ENCODE measurements around the gene KCMF1.

Gene KCMF1

DNA sequence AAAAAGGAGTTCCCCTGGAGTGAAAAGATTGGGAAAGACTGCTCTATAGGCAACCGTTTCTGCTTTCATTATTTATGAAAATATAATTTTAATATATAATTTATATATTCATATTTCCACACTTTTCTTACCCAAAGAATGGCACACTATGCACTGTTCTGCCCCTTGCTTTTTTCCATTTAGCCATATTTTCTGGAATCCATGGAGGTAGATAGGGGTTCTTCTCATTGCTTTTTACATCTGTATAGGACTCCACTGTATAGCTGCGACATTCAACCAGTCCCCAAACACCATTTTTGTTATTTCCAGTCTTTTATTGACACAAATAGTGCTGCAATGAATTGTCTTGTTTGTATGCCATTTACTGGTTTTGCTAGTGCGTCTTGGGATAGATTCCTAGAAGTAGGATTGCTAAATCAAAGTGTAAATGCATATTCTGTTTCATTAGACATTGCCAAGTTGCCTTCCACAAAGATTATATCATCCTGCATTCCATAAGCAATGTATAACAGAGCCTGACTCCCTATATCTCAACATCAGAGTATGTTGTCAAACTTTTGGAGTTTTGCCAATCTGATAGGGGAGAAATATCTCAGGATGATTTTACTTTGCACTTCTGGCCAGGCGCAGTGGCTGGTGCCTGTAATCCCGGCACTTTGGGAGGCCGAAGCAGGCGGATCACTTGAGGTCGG is 135.7 kb downstream of the KCMF1 start:
- no peaks in the 10 kb centered on the region; the same call in 1 of the 2 replicates for H3K27me3 ChIP-seq (ENCODE audit: control insufficient read depth, low read length)
- H4K20me1 ChIP-seq (ENCODE audit: control insufficient read depth, insufficient read depth, low read depth, low read length) = no peaks in the 10 kb centered on the region
- H3K4me1 ChIP-seq (ENCODE audit: control insufficient read depth, low read length) = no peaks in the 10 kb centered on the region

More for the DNA sequence above, 135.7 kb downstream of the KCMF1 start:
- Histone ChIP-seq H3F3A (ENCODE audit: control insufficient read depth, insufficient read depth) (no peaks in the 10 kb centered on the region), H3K27ac (ENCODE audit: low read depth, low read length) (no peak overlapping the region), H3K36me3 (ENCODE audit: control insufficient read depth, low read length) (no peaks in the 10 kb centered on the region), H3K4me3 (ENCODE audit: low read length) (no peak overlapping the region), H3K4me2 (ENCODE audit: low read length) (no peak overlapping the region), H3K79me2 (ENCODE audit: control insufficient read depth, low read length) (no peaks in the 10 kb centered on the region), H3K9me2 (replicated peaks; ENCODE audit: control insufficient read depth, low read length) (no peaks in the 10 kb centered on the region), H3K9me3 (ENCODE audit: control insufficient read depth, insufficient read depth, low read length) (no peaks in the 10 kb centered on the region)
- no peak for TF ChIP-seq EZH2phosphoT487 (IDR thresholded peaks at IDR 0.05; ENCODE audit: borderline replicate concordance, low read length)
- TF ChIP-seq, protein P1, sequence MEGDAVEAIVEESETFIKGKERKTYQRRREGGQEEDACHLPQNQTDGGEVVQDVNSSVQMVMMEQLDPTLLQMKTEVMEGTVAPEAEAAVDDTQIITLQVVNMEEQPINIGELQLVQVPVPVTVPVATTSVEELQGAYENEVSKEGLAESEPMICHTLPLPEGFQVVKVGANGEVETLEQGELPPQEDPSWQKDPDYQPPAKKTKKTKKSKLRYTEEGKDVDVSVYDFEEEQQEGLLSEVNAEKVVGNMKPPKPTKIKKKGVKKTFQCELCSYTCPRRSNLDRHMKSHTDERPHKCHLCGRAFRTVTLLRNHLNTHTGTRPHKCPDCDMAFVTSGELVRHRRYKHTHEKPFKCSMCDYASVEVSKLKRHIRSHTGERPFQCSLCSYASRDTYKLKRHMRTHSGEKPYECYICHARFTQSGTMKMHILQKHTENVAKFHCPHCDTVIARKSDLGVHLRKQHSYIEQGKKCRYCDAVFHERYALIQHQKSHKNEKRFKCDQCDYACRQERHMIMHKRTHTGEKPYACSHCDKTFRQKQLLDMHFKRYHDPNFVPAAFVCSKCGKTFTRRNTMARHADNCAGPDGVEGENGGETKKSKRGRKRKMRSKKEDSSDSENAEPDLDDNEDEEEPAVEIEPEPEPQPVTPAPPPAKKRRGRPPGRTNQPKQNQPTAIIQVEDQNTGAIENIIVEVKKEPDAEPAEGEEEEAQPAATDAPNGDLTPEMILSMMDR (IDR thresholded peaks at IDR 0.05; ENCODE audit: low read depth, low read length, poor library complexity, severe bottlenecking) = no peak
